Mesenchymal stem cell (in vitro differentiated cells and primary cell): Measurements from ENCODE around the gene YIPF1.
A peak's percentile ranks its signal among the peaks of the same experiment; 100 is the strongest.

Experiments
- DNase-seq: peaks from one replicate; pipeline ENCODE4 v3.0.0-alpha.2; 2013
- H2AFZ ChIP-seq: one replicate; pipeline ENCODE4 v1.6.1; 2013; ENCODE audit warnings: low read depth, mild to moderate bottlenecking, control low read depth, inconsistent platforms, low read length, moderate library complexity
- H2AK5ac ChIP-seq: 2 replicates; pipeline ENCODE4 v1.6.1; 2013; ENCODE audit warnings: low read length, moderate library complexity, mild to moderate bottlenecking, inconsistent platforms; ENCODE audit not compliant: severe bottlenecking
- H2BK120ac ChIP-seq: one replicate; pipeline ENCODE4 v1.6.1; 2013; ENCODE audit warnings: low read depth, mild to moderate bottlenecking, inconsistent platforms, low read length, moderate library complexity
- H2BK12ac ChIP-seq, 2 experiments: one replicate each; pipeline ENCODE4 v1.6.1; 2013; ENCODE audit warnings: inconsistent platforms in 2 of 2, low read length in 2 of 2, mild to moderate bottlenecking in 2 of 2, moderate library complexity in 2 of 2, control low read depth in 1 of 2
- H2BK15ac ChIP-seq: one replicate; pipeline ENCODE4 v1.6.1; 2013; ENCODE audit warnings: mild to moderate bottlenecking, low read depth, inconsistent platforms; ENCODE audit not compliant: poor library complexity, severe bottlenecking
- H2BK5ac ChIP-seq: 2 replicates; pipeline ENCODE4 v1.6.1; 2013; ENCODE audit warnings: low read depth, mild to moderate bottlenecking, low read length, control low read depth, inconsistent platforms; ENCODE audit not compliant: poor library complexity, severe bottlenecking
- H3K14ac ChIP-seq, 2 experiments: one replicate each; pipeline ENCODE4 v1.6.1; 2013; ENCODE audit warnings: inconsistent platforms in 2 of 2, low read length in 2 of 2, control low read depth in 1 of 2, mild to moderate bottlenecking in 1 of 2, moderate library complexity in 1 of 2
- H3K18ac ChIP-seq, 2 experiments: one replicate each; pipeline ENCODE4 v1.6.1; 2013; ENCODE audit warnings: inconsistent platforms in 2 of 2, low read length in 2 of 2, control low read depth in 1 of 2, low read depth in 1 of 2, mild to moderate bottlenecking in 1 of 2
- H3K23ac ChIP-seq, 2 experiments: one replicate each; pipeline ENCODE4 v1.6.1; 2013; ENCODE audit warnings: inconsistent platforms in 2 of 2, low read length in 2 of 2, mild to moderate bottlenecking in 2 of 2, moderate library complexity in 2 of 2, control low read depth in 1 of 2
- H3K27ac ChIP-seq: 2 replicates; pipeline ENCODE4 v1.5.1; 2013; ENCODE audit warnings: mild to moderate bottlenecking, moderate library complexity, low read length, control low read depth, inconsistent platforms; ENCODE audit not compliant: poor library complexity, severe bottlenecking
- H3K27me3 ChIP-seq, 2 experiments: 2 replicates each; pipeline versions ENCODE4 v1.6.1 to v1.7.0; 2013; ENCODE audit warnings: low read length in 2 of 2, mild to moderate bottlenecking in 2 of 2, moderate library complexity in 2 of 2, control low read depth in 1 of 2, inconsistent platforms in 1 of 2; ENCODE audit not compliant: control insufficient read depth in 1 of 2, insufficient read depth in 1 of 2
- H3K36me3 ChIP-seq, 2 experiments: 2 replicates each; pipeline versions ENCODE4 v1.6.1 to v1.7.0; 2013; ENCODE audit warnings: low read length in 2 of 2, control low read depth in 1 of 2, inconsistent platforms in 1 of 2, low read depth in 1 of 2, mild to moderate bottlenecking in 1 of 2; ENCODE audit not compliant: insufficient read depth in 2 of 2, control insufficient read depth in 1 of 2
- H3K4ac ChIP-seq, 2 experiments: one replicate each; pipeline ENCODE4 v1.6.1; 2013; ENCODE audit warnings: inconsistent platforms in 2 of 2, low read length in 2 of 2, mild to moderate bottlenecking in 2 of 2, moderate library complexity in 2 of 2, control low read depth in 1 of 2, low read depth in 1 of 2
- H3K4me1 ChIP-seq: 2 replicates; pipeline ENCODE4 v1.6.1; 2013; ENCODE audit warnings: low read depth, low read length, control low read depth; ENCODE audit not compliant: control insufficient read depth, insufficient read depth
- H3K4me2 ChIP-seq: 2 replicates; pipeline ENCODE4 v1.6.1; 2013; ENCODE audit warnings: low read length, mild to moderate bottlenecking, inconsistent platforms; ENCODE audit not compliant: poor library complexity, severe bottlenecking
- H3K4me3 ChIP-seq, 2 experiments: 2 replicates each; pipeline versions ENCODE4 v1.5.1 to v1.7.0; 2013; ENCODE audit warnings: low read length in 2 of 2, mild to moderate bottlenecking in 2 of 2, control low read depth in 1 of 2, low read depth in 1 of 2; ENCODE audit not compliant: insufficient read depth in 1 of 2
- H3K79me1 ChIP-seq: replicated peaks from 2 replicates; pipeline ENCODE4 v1.6.1; 2013; ENCODE audit warnings: mild to moderate bottlenecking, control low read depth, low read length, inconsistent platforms; ENCODE audit not compliant: poor library complexity, severe bottlenecking
- H3K9ac ChIP-seq: 2 replicates; pipeline ENCODE4 v1.7.0; 2013; ENCODE audit warnings: mild to moderate bottlenecking, low read length, moderate library complexity
- H3K9me3 ChIP-seq: 2 replicates; pipeline ENCODE4 v1.7.0; 2013; ENCODE audit warnings: mild to moderate bottlenecking, low read length; ENCODE audit not compliant: control insufficient read depth
- H4K8ac ChIP-seq: one replicate; pipeline ENCODE4 v1.6.1; 2013; ENCODE audit warnings: inconsistent platforms, mild to moderate bottlenecking, low read length, moderate library complexity
- H4K91ac ChIP-seq: one replicate; pipeline ENCODE4 v1.6.1; 2013; ENCODE audit warnings: mild to moderate bottlenecking, low read length, inconsistent platforms
- WGBS: methylation state at CpG from one replicate; pipeline ENCODE4 v1.1.7; 2013; ENCODE audit warnings: mixed read lengths; 5-methylcytosine and 5-hydroxymethylcytosine counted together

Gene YIPF1

GRCh38 chr1:53826367-53826766, 63.2 kb downstream of the YIPF1 start:
- Histone ChIP-seq H3K4ac (no peak overlapping the region), H2BK120ac (no peak overlapping the region), H3K4me3 (no peak overlapping the region), H4K91ac (no peak overlapping the region), H3K9ac (no peak overlapping the region), H3K4me1 (no peaks in the 10 kb centered on the region), H3K18ac (no peak overlapping the region), H4K8ac (no peak overlapping the region), H3K4me2 (no peak overlapping the region), H3K79me1 (peaks cover 10% of the 10 kb centered on the region), H2BK12ac (no peak overlapping the region), H2BK5ac (no peak overlapping the region), H3K14ac (no peak overlapping the region), H2AFZ (no peak overlapping the region), H2AK5ac (no peak overlapping the region), H3K27ac (no peak overlapping the region), H3K36me3 (peaks cover 10 to 39% of the 10 kb centered on the region in 2 experiments), H3K9me3 (no peaks in the 10 kb centered on the region), H3K23ac (no peak overlapping the region), H3K27me3 (no peaks in the 10 kb centered on the region), H2BK15ac (no peak overlapping the region)
- 100% methylated on average over 2 of the region's 2 CpGs for WGBS
- peak; percentile 19 for DNase-seq

GRCh38 chr1:53825306-53825705, 64.3 kb downstream of the YIPF1 start:
- no peak overlapping the region for H4K91ac ChIP-seq
- H3K23ac ChIP-seq = no peak overlapping the region
- no peak overlapping the region for H2BK12ac ChIP-seq
- no peak overlapping the region for H2BK5ac ChIP-seq
- H2AFZ ChIP-seq = no peak overlapping the region
- no peak overlapping the region for H3K9ac ChIP-seq
- no peak overlapping the region for H2AK5ac ChIP-seq
- peaks cover 9% of the 10 kb centered on the region for H3K79me1 ChIP-seq
- H3K18ac ChIP-seq = no peak overlapping the region
- no peak overlapping the region for H2BK15ac ChIP-seq
- H3K4ac ChIP-seq = no peak overlapping the region
- no peaks in the 10 kb centered on the region for H3K27me3 ChIP-seq
- no peak overlapping the region for H3K14ac ChIP-seq
- H3K4me3 ChIP-seq = no peak overlapping the region
- no peak overlapping the region for H4K8ac ChIP-seq
- no peaks in the 10 kb centered on the region for H3K9me3 ChIP-seq
- no peak overlapping the region for H3K27ac ChIP-seq
- H2BK120ac ChIP-seq = no peak overlapping the region
- no peaks in the 10 kb centered on the region for H3K4me1 ChIP-seq
- 100% methylated on average over 4 of the region's 6 CpGs for WGBS
- no peak overlapping the region for H3K4me2 ChIP-seq
- no peak for DNase-seq
- H3K36me3 ChIP-seq = peaks cover 10 to 39% of the 10 kb centered on the region in 2 experiments

DNA sequence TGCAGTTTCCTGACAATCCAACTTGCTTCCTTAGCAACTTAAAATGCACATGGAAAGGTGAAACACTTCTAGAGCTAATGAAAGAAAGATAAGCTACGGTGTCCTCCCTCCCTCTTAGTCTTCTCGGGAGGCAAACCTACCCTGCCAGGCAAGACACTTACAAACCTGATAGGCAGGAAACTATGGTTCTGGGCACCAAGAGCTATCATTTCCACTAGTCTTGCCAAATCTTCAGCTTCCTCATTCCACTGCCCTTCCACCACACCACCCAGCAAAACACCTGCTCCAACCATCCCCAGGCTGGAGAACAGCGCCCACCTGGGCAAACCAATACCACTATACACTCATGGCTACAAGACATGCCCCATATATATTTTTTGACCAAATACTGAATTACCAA, 66.7 kb downstream of the YIPF1 start:
- Histone ChIP-seq H4K91ac (no peak overlapping the region), H2AFZ (no peak overlapping the region), H2BK5ac (no peak overlapping the region), H2BK120ac (no peak overlapping the region), H3K4me3 (no peak overlapping the region), H3K4me1 (no peaks in the 10 kb centered on the region), H3K79me1 (peaks cover 10% of the 10 kb centered on the region), H3K36me3 (peaks cover 10 to 40% of the 10 kb centered on the region in 2 experiments), H3K14ac (no peak overlapping the region), H3K23ac (no peak overlapping the region), H3K9ac (no peak overlapping the region), H3K27ac (no peak overlapping the region), H3K18ac (no peak overlapping the region), H3K27me3 (no peaks in the 10 kb centered on the region), H2BK15ac (no peak overlapping the region), H2BK12ac (no peak overlapping the region), H3K4ac (no peak overlapping the region), H4K8ac (no peak overlapping the region), H2AK5ac (no peak overlapping the region), H3K9me3 (no peaks in the 10 kb centered on the region), H3K4me2 (no peak overlapping the region)
- DNase-seq = no peak
- 98% methylated on average over 3 of the region's 3 CpGs for WGBS

- no peak overlapping the region for H2AK5ac ChIP-seq
- H3K27me3 ChIP-seq = no peaks in the 10 kb centered on the region
- H2BK12ac ChIP-seq = no peak overlapping the region
- no peak overlapping the region for H3K4ac ChIP-seq
- H3K14ac ChIP-seq = no peak overlapping the region
- no peak overlapping the region for H4K8ac ChIP-seq
- H3K4me3 ChIP-seq = no peak overlapping the region
- H2BK120ac ChIP-seq = no peak overlapping the region
- no peak overlapping the region for H3K4me2 ChIP-seq
- H3K27ac ChIP-seq = no peak overlapping the region
- DNase-seq = no peak
- peaks cover 10 to 46% of the 10 kb centered on the region in 2 experiments for H3K36me3 ChIP-seq
- no peak overlapping the region for H3K18ac ChIP-seq
- WGBS = 100% methylated on average over 2 of the region's 5 CpGs
- no peaks in the 10 kb centered on the region for H3K9me3 ChIP-seq
- no peak overlapping the region for H2AFZ ChIP-seq
- no peak overlapping the region for H2BK5ac ChIP-seq
- H3K9ac ChIP-seq = no peak overlapping the region
- no peaks in the 10 kb centered on the region for H3K4me1 ChIP-seq
- H3K23ac ChIP-seq = no peak overlapping the region
- H4K91ac ChIP-seq = no peak overlapping the region
- no peak overlapping the region for H2BK15ac ChIP-seq
- peaks cover 10% of the 10 kb centered on the region for H3K79me1 ChIP-seq
These were observed 68.2 kb downstream of the YIPF1 start for GRCh38 chr1:53821380-53821779.
